ENCODE data around the gene CD300E.

GRCh38 chr17:74623693-74624093 is at the start of gene CD300E:
- TF ChIP-seq CTCF (IDR thresholded peaks at IDR 0.05; ENCODE audit: low read depth, low read length, poor library complexity, severe bottlenecking), result no peak
- TF ChIP-seq EZH2phosphoT487 (IDR thresholded peaks at IDR 0.05; ENCODE audit: borderline replicate concordance, low read length), result no peak
